NB4 (cell line): ENCODE data around the gene ASIC2.

Source experiments
- MAX ChIP-seq: IDR thresholded peaks from 2 replicates; pipeline ENCODE4 v1.6.1; 2011; ENCODE audit warnings: low read depth, low read length
- POLR2A ChIP-seq: IDR thresholded peaks from 2 replicates; pipeline ENCODE4 v1.6.1; 2011; ENCODE audit warnings: mild to moderate bottlenecking; ENCODE audit not compliant: insufficient read length; ENCODE audit errors: extremely low read depth
- TF ChIP-seq, protein P1 (sequence below): IDR thresholded peaks from one replicate; pipeline ENCODE4 v1.5.1; 2012; ENCODE audit warnings: low read depth, low read length

DNA sequence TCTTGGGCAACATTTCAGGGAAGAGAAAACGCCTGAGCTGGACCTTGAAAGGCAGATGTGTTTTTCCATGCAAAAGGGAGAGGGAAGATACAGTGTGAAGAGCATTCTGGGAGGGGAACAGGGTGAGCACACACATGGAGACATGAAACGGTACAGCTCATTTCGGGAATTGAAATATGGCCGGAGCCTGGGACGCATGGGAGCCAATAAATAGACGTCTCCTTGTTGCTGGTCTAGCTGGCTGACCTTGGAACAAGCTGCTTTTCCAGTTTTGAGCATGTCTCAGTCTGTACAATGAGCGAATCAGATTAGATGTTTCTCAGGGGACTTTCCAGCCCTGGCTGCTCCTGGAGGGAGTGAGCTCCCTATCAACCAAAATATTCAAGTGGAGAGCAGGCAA, 63.6 kb downstream of the ASIC2 start:
- TF ChIP-seq MAX (no peak), POLR2A (no peak)
- TF ChIP-seq, protein P1, sequence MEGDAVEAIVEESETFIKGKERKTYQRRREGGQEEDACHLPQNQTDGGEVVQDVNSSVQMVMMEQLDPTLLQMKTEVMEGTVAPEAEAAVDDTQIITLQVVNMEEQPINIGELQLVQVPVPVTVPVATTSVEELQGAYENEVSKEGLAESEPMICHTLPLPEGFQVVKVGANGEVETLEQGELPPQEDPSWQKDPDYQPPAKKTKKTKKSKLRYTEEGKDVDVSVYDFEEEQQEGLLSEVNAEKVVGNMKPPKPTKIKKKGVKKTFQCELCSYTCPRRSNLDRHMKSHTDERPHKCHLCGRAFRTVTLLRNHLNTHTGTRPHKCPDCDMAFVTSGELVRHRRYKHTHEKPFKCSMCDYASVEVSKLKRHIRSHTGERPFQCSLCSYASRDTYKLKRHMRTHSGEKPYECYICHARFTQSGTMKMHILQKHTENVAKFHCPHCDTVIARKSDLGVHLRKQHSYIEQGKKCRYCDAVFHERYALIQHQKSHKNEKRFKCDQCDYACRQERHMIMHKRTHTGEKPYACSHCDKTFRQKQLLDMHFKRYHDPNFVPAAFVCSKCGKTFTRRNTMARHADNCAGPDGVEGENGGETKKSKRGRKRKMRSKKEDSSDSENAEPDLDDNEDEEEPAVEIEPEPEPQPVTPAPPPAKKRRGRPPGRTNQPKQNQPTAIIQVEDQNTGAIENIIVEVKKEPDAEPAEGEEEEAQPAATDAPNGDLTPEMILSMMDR: no peak
